K562 (cell line): Measurements from ENCODE around the gene LAPTM5. TPM values are rescaled to one million over a fixed set of nuclear protein-coding genes. Genes with fewer than 3 reads are reported as not detected.

Source experiments
- ATAC-seq: fragments of 200-7000 bp; cut with Tn5 transposase; 3 replicates; pipeline ENCODE4 v1.9.1; 2020; ENCODE audit warnings: moderate library complexity
- BruUV-seq: library from RNA; stranded (reverse); fragments of 400-500 nt; replicated peaks from 2 replicates; lab custom pipeline; 2021; lab: Mats Ljungman, UMichigan
- CTCF ChIA-PET: fragments of 300-600 bp; formaldehyde crosslinking; extraction: SDS; loops from one replicate; lab custom pipeline; 2021; ENCODE audit warnings: low intra/inter-chr PET ratio; lab: Yijun Ruan, JAX
- POLR2A ChIA-PET: fragments of 300-600, 350-650 bp; sonication (Branson Sonifier 250); formaldehyde crosslinking; extraction: SDS; loops from one replicate; lab custom pipeline; 2021; ENCODE audit warnings: antibody characterized with exemption, inconsistent platforms; lab: Yijun Ruan, JAX
- DNase-seq, 4 experiments: peaks; one replicate each; pipeline versions ENCODE4 v3.0.0 to v3.0.0-alpha.2; 2011 to 2018; ENCODE audit warnings: low spot score in 3 of 4, mixed read lengths in 3 of 4; ENCODE audit errors: extremely low read depth in 1 of 4
- FAIRE-seq: peaks from 2 replicates; lab custom pipeline; 2011; peaks lifted over from hg19 to GRCh38; lab: Jason Lieb, UNC
- H2AFZ ChIP-seq: 2 replicates; pipeline ENCODE4 v1.6.0; 2011; ENCODE audit warnings: low read depth, low read length, control low read depth, inconsistent platforms
- H3K27ac ChIP-seq: fragments of 200-600 bp; 3 replicates; pipeline ENCODE4 v1.8.0; 2011; ENCODE audit warnings: low read depth, mild to moderate bottlenecking, control low read depth, inconsistent platforms, low read length, moderate library complexity, mixed read lengths; ENCODE audit errors: extremely low read depth
- H3K27me3 ChIP-seq, 2 experiments: fragments of 300-600 bp in 1 of 2; 2 replicates in 1 of 2; 3 replicates in 1 of 2; pipeline versions ENCODE4 v1.6.0 to v1.8.0; 2011; ENCODE audit warnings: inconsistent platforms in 2 of 2, low read length in 2 of 2, mild to moderate bottlenecking in 1 of 2, mixed read lengths in 1 of 2, moderate library complexity in 1 of 2; ENCODE audit not compliant: control insufficient read depth in 2 of 2, insufficient read depth in 2 of 2
- H3K36me3 ChIP-seq: fragments of 300-600 bp; 3 replicates; pipeline ENCODE4 v1.8.0; 2011; ENCODE audit warnings: mild to moderate bottlenecking, low read length, inconsistent platforms; ENCODE audit not compliant: control insufficient read depth, insufficient read depth
- H3K4me1 ChIP-seq, 2 experiments: fragments of 200-600 bp in 1 of 2; replicated peaks in 1 of 2; 2 replicates in 1 of 2; 3 replicates in 1 of 2; pipeline versions ENCODE4 v1.5.1 to v1.8.0; 2011; ENCODE audit warnings: inconsistent platforms in 2 of 2, low read length in 2 of 2, mild to moderate bottlenecking in 1 of 2, mixed read lengths in 1 of 2, moderate library complexity in 1 of 2; ENCODE audit not compliant: control insufficient read depth in 2 of 2, insufficient read depth in 2 of 2
- H3K4me2 ChIP-seq: 2 replicates; pipeline ENCODE4 v1.6.1; 2011; ENCODE audit warnings: low read length, control low read depth, inconsistent platforms, mixed read lengths; ENCODE audit not compliant: insufficient read depth
- H3K4me3 ChIP-seq: fragments of 200-600 bp; sonication (generic), shearing (Covaris generic); 2 replicates; pipeline ENCODE4 v1.5.1; 2016; ENCODE audit warnings: control low read depth, inconsistent platforms
- H3K79me2 ChIP-seq: fragments of 200-600 bp; 3 replicates; pipeline ENCODE4 v1.8.0; 2011; ENCODE audit warnings: low read length, inconsistent platforms; ENCODE audit not compliant: control insufficient read depth, insufficient read depth
- H3K9ac ChIP-seq, 2 experiments: 2 replicates each; pipeline versions ENCODE4 v1.6.0 to v1.6.1; 2011; ENCODE audit warnings: low read depth in 2 of 2, low read length in 2 of 2, control low read depth in 1 of 2, inconsistent platforms in 1 of 2, mild to moderate bottlenecking in 1 of 2, mixed read lengths in 1 of 2; ENCODE audit not compliant: insufficient read depth in 1 of 2
- H3K9me1 ChIP-seq: one replicate; pipeline ENCODE4 v1.6.0; 2011; ENCODE audit warnings: inconsistent platforms, mild to moderate bottlenecking, low read length, moderate library complexity; ENCODE audit not compliant: control insufficient read depth, insufficient read depth
- H3K9me3 ChIP-seq: replicated peaks from 2 replicates; pipeline ENCODE4 v1.5.1; 2011; ENCODE audit warnings: low read depth, low read length, inconsistent platforms; ENCODE audit not compliant: control insufficient read depth, insufficient read depth
- H4K20me1 ChIP-seq: replicated peaks from 2 replicates; pipeline ENCODE4 v1.6.1; 2011; ENCODE audit warnings: low read length, inconsistent platforms, mixed read lengths; ENCODE audit not compliant: control insufficient read depth, insufficient read depth
- CHD4 ChIP-seq: fragments of 200-600 bp; sonication (generic); IDR thresholded peaks from 3 replicates; pipeline ENCODE4 v1.6.1; 2012; ENCODE audit warnings: low read depth, mild to moderate bottlenecking, mixed read lengths, low read length, inconsistent platforms; ENCODE audit not compliant: insufficient read depth, insufficient replicate concordance, poor library complexity, severe bottlenecking
- FOXP1 ChIP-seq: sonication (generic); formaldehyde crosslinking; IDR thresholded peaks from 2 replicates; pipeline ENCODE4 v1.8.0; 2022; ENCODE audit warnings: mild to moderate bottlenecking, missing genetic modification reagents
- MCM2 ChIP-seq: fragments of 450-650 bp; IDR thresholded peaks from 2 replicates; pipeline ENCODE4 v1.6.1; 2017; ENCODE audit warnings: low read depth, mild to moderate bottlenecking
- MEIS2 ChIP-seq: fragments of 450-650 bp; IDR thresholded peaks from 2 replicates; pipeline ENCODE4 v1.6.1; 2014; ENCODE audit warnings: mild to moderate bottlenecking; ENCODE audit not compliant: partially characterized antibody
- MYC ChIP-seq, 2 experiments: fragments of 250-450 bp in 1 of 2; sonication (Bioruptor Pico) in 1 of 2; IDR thresholded peaks; 2 replicates each; pipeline versions ENCODE4 v1.5.1 to v1.6.1; 2012 to 2021; ENCODE audit warnings: low read depth in 2 of 2, borderline replicate concordance in 1 of 2, improper control_type of control experiment in 1 of 2, low read length in 1 of 2, mild to moderate bottlenecking in 1 of 2, moderate library complexity in 1 of 2
- MYNN ChIP-seq, 2 experiments: sonication (generic); formaldehyde crosslinking in 1 of 2; IDR thresholded peaks; 2 replicates each; pipeline versions ENCODE4 v1.5.0 to v1.6.1; 2016 to 2020; ENCODE audit warnings: antibody characterized with exemption in 1 of 2, missing genetic modification reagents in 1 of 2
- NCOA2 ChIP-seq, 2 experiments: fragments of 450-650 bp; IDR thresholded peaks; 2 replicates each; pipeline ENCODE4 v1.6.1; 2018; ENCODE audit warnings: mild to moderate bottlenecking in 2 of 2, moderate library complexity in 1 of 2; ENCODE audit not compliant: partially characterized antibody in 2 of 2
- SNRNP70 ChIP-seq: fragments of 200-400 bp; formaldehyde crosslinking; optimal IDR thresholded peaks from 2 replicates; pipeline ENCODE3; 2017; ENCODE audit warnings: low read depth, low read length
- U2AF1 ChIP-seq: fragments of 200-400 bp; formaldehyde crosslinking; optimal IDR thresholded peaks from 2 replicates; pipeline ENCODE3; 2017; ENCODE audit warnings: mild to moderate bottlenecking, low read depth, low read length, moderate library complexity
- ZHX1 ChIP-seq: fragments of 150-350 bp; conservative IDR thresholded peaks from 2 replicates; pipeline ENCODE4 v1.6.1; 2014; ENCODE audit warnings: low read length
- ZNF133 ChIP-seq: fragments of 250-450 bp; sonication (Bioruptor Pico); IDR thresholded peaks from 2 replicates; pipeline ENCODE4 v1.4.0; 2020; ENCODE audit warnings: mild to moderate bottlenecking
- ZNF253 ChIP-seq: fragments of 250-450 bp; sonication (Bioruptor Pico); conservative IDR thresholded peaks from 2 replicates; pipeline ENCODE4 v1.6.1; 2021; ENCODE audit warnings: mild to moderate bottlenecking
- ZNF280A ChIP-seq: fragments of 450-650 bp; IDR thresholded peaks from 2 replicates; pipeline ENCODE4 v1.6.1; 2018; ENCODE audit warnings: mild to moderate bottlenecking, low read depth; ENCODE audit not compliant: partially characterized antibody
- ZNF431 ChIP-seq: sonication (generic); formaldehyde crosslinking; IDR thresholded peaks from 2 replicates; pipeline ENCODE4 v1.8.0; 2022; ENCODE audit warnings: mild to moderate bottlenecking, missing genetic modification reagents
- WGBS: fragments of 100-300 bp; shearing (Covaris generic); methylation state at CpG from one replicate; pipeline ENCODE4 v1.1.6; 2016; ENCODE audit warnings: low coverage, mixed read lengths; ENCODE audit not compliant: insufficient coverage; ENCODE audit errors: missing lambda C conversion rate; 5-methylcytosine and 5-hydroxymethylcytosine counted together
- in situ Hi-C: fragments of 300-500 bp; cut with MboI; formaldehyde crosslinking; loops from 4 replicates; pipeline ENCODE4 v1.15.0; 2018; ENCODE audit warnings: inconsistent platforms, mixed read lengths
- intact Hi-C: fragments of 100-400 bp; cut with micrococcal nuclease; formaldehyde crosslinking; loops from 2 replicates; pipeline ENCODE4 v1.14.2; 2022
- polyA plus RNA-seq, 8 experiments: library from polyadenylated mRNA; depleted of rRNA in 4 of 8; stranded (reverse) in 5 of 8; unstranded in 3 of 8; fragments of >200 nt; fragmentation: Nextera tagmentation in 2 of 8; fragmentation: Illumina TruSeq in 1 of 8; extraction: Ambion mirVana in 2 of 8; extraction: Trizol in 1 of 8; gene quantifications; 2 replicates each; pipeline versions ENCODE4 v1.2.1 to v1.2.3, GENCODE V29; 2011 to 2014; ENCODE audit warnings: inconsistent platforms in 1 of 8, missing spikeins in 1 of 8
- total RNA-seq, 7 experiments: library from RNA; depleted of rRNA in 6 of 7; stranded (reverse); fragments of >200 nt in 6 of 7; fragmentation: Illumina TruSeq in 2 of 7; extraction: Trizol in 2 of 7; gene quantifications; 2 replicates each; pipeline versions ENCODE4 v1.2.1 to v1.2.3, GENCODE V29; 2011 to 2021; ENCODE audit warnings: low replicate concordance in 1 of 7

LAPTM5 gene
- total and polyA plus RNA-seq, 9 of the 15 experiments (the other 6 are each of a cell fraction or from before 2014, with no cell fraction given) = 2.4 to 47.3 (median 20.3) TPM

- no peak for TF ChIP-seq ZHX1
These were observed 20.1 kb downstream of the LAPTM5 start (continued) for GRCh38 chr1:30737357-30738039.

GRCh38 chr1:30735668-30736498 is 21.7 kb downstream of the LAPTM5 start:
- 88% methylated on average over 6 of the region's 6 CpGs for WGBS
- DNase-seq (no peak), ATAC-seq (no peak), FAIRE-seq (no peak)
- Histone ChIP-seq H3K79me2 (no peaks in the 10 kb centered on the region), H3K4me2 (no peak overlapping the region), H3K36me3 (peaks cover 5% of the 10 kb centered on the region; the same call in 2 of the 3 replicates), H3K4me1 (peaks cover 34 to 55% of the 10 kb centered on the region in 2 experiments), H4K20me1 (no peaks in the 10 kb centered on the region), H3K9ac (no peak overlapping the region), H3K27ac (no peak overlapping the region; the same call in 2 of the 3 replicates), H3K4me3 (no peak overlapping the region), H3K27me3 (no peaks in the 10 kb centered on the region), H3K9me1 (no peaks in the 10 kb centered on the region), H2AFZ (no peak overlapping the region), H3K9me3 (peaks cover 9% of the 10 kb centered on the region)
- ChIA-PET POLR2A (interaction anchor here (0.8 to 1.4 kb wide), 3 partner anchors 8 to 42 kb away, joined by 3 to 5 read pairs (median 4); no protein-coding TSS in a partner anchor), CTCF (no interaction called here)
- in situ Hi-C loops (no loop called here), intact Hi-C loops (no loop called here)
- no TSS peak for BruUV-seq
- TF ChIP-seq MEIS2 (peak; percentile 54), ZNF280A (no peak), SNRNP70 (no peak), CHD4 (no peak), ZNF253 (CRISPR knock-in tag) (no peak), ZNF133 (no peak), U2AF1 (no peak), ZNF431 (no peak), MCM2 (no peak), NCOA2 (IDR thresholded peaks at IDR 0.05; ENCODE audit: partially characterized antibody in 2 of 2) (no peak), MYNN (IDR thresholded peaks at IDR 0.05) (no peak), MYNN (CRISPR knock-in tag; IDR thresholded peaks at IDR 0.05) (no peak), MYC (IDR thresholded peaks at IDR 0.05; ENCODE audit: low read depth, low read length) (peak; percentile 40; the same call in 1 of the 2 replicates), MYC (CRISPR knock-in tag; IDR thresholded peaks at IDR 0.05; ENCODE audit: borderline replicate concordance, low read depth) (no peak), FOXP1 (CRISPR knock-in tag) (no peak)
